ENCODE measurements around the gene ERN1. TPM values are rescaled to one million over a fixed set of nuclear protein-coding genes. Genes with fewer than 3 reads are reported as not detected.
"Not testable (repeated sequence)": the region's sequence is repeated elsewhere in the genome, so short reads cannot be mapped to it uniquely, and the experiment has no call there.

ERN1 gene
- total RNA-seq (2014; rRNA removed) (13.5 and 17.9 TPM in 2 replicates), Bru-seq, nascent RNA (percentile 92 among the genes with signal in this experiment), BruChase-seq, experiment 1, labeled RNA remaining after a 6-hour chase (percentile 85 among the genes with signal in this experiment), BruChase-seq, experiment 2, labeled RNA remaining after a 2-hour chase (percentile 88 among the genes with signal in this experiment)
- long read RNA-seq, full-length matches to known transcripts, result 9 of 31 reads
- long read RNA-seq, partial matches to known transcripts, result 9 of 31 reads
- long read RNA-seq, other reads (novel, unspliced or antisense), result 13 of 31 reads

DNA sequence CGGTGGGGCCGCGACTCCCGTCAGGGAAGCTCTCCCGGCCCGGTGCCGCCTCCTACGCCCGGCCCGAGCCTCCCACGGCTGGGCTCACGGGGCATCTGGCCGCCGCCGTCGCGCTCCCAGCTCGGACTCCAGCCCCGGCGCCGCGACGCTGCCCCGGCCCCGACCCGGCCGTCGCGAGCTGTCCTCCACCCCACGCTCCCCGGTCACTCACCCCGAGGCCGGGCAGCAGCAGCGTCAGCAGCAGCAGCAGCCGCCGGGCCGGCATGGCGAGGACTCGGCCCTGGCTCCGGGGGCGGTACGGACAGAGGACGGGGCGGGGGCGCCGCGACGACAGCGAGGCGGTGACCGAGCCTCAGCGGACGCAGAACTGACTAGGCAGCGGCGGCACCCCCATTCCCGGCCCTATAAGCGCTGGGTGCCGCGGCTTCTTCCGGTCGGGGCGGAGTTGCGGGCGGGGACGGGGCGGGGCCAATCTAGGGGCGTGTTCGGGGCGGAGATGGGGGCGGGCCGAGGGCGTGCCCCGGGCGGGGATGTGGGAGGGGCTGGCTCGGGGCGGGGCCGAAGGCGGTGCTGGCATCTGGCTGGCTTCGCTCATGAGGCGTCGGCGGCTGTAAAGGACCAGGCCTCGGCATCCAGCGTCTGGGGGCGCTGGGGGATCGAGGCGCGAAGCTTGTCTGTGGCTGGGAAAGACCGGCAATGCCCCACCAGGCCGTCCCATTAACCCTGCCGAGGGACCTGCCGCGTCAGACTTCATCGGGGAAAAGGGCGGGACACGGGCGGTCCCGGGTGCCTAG lies at the start of gene ERN1:
Gene ERN1, minus strand, starts transcription at position 380 of the 794 bp plus-strand sequence. Its CDS starts 115 bp downstream, at position 265.
- CTCF ChIA-PET, result interaction anchor here (1.0 to 1.4 kb wide), 2 partner anchors 66 kb away, joined by 3 to 5 read pairs; no protein-coding TSS in a partner anchor
- no TSS peak for BruUV-seq (replicated peaks)
- Histone ChIP-seq H3K27me3 (ENCODE audit: low read length) (no peaks in the 10 kb centered on the region), H4K20me1 (ENCODE audit: low read length) (peaks cover 31% of the 10 kb centered on the region), H3K27ac (ENCODE audit: low read length) (peak within 1 kb of the TSS; percentile 47), H3K4me2 (ENCODE audit: low read length) (peak within 1 kb of the TSS; percentile 87), H3K36me3 (ENCODE audit: low read depth, low read length) (no peaks in the 10 kb centered on the region), H3K9ac (ENCODE audit: low read length) (peak within 1 kb of the TSS; percentile 88), H3K4me1 (ENCODE audit: insufficient read depth, low read length) (peaks cover 24% of the 10 kb centered on the region), H3K9me2 (replicated peaks; ENCODE audit: low read length) (no peaks in the 10 kb centered on the region), H3F3A (ENCODE audit: low read length, unreplicated experiment) (no peaks in the 10 kb centered on the region), H3K4me3 (ENCODE audit: low read length) (peak within 1 kb of the TSS; percentile 92), H3K79me2 (ENCODE audit: low read length) (peaks cover 45% of the 10 kb centered on the region), H3K9me3 (ENCODE audit: low read length) (no peaks in the 10 kb centered on the region), H2AFZ (ENCODE audit: low read length) (peak within 1 kb of the TSS; percentile 78)
- peak; percentile 88 for ATAC-seq
- peak; percentile 91 for DNase-seq
- POLR2A ChIA-PET (ENCODE audit: unreplicated experiment), result interaction anchor here (0.6 to 1.1 kb wide), 6 partner anchors 9 to 1490 kb away, joined by 3 to 19 read pairs (median 4); no protein-coding TSS in a partner anchor
- intact Hi-C loops (cut with micrococcal nuclease), result loop anchor here (1.0 kb wide), 1 partner anchor 48 kb away; no protein-coding TSS in a partner anchor
- TF ChIP-seq EZH2phosphoT487 (IDR thresholded peaks at IDR 0.05; ENCODE audit: borderline replicate concordance, low read length) (no peak), EZH2 (IDR thresholded peaks at IDR 0.05; ENCODE audit: low read length, unreplicated experiment) (no peak)
- TF ChIP-seq, protein P1, sequence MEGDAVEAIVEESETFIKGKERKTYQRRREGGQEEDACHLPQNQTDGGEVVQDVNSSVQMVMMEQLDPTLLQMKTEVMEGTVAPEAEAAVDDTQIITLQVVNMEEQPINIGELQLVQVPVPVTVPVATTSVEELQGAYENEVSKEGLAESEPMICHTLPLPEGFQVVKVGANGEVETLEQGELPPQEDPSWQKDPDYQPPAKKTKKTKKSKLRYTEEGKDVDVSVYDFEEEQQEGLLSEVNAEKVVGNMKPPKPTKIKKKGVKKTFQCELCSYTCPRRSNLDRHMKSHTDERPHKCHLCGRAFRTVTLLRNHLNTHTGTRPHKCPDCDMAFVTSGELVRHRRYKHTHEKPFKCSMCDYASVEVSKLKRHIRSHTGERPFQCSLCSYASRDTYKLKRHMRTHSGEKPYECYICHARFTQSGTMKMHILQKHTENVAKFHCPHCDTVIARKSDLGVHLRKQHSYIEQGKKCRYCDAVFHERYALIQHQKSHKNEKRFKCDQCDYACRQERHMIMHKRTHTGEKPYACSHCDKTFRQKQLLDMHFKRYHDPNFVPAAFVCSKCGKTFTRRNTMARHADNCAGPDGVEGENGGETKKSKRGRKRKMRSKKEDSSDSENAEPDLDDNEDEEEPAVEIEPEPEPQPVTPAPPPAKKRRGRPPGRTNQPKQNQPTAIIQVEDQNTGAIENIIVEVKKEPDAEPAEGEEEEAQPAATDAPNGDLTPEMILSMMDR (conservative IDR thresholded peaks at IDR 0.05; ENCODE audit: low read depth, low read length), result no peak

DNA sequence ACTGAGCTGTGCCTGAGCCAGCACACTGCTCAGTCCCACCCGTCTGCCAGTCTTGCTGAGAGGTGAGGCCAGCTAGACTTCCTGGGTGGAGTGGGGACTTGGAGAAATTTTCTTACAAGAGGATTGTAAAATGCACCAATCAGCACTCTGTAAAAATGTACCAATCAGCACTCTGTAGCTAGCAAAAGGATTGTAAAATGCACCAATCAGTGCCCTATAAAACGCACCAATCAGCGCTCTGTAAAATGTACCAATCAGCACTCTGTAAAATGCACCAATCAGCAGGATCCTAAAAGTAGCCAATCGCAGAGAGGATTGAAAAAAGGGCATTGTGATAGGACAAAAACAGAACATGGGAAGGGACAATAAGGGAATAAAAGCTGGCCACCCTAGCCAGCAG lies 49.1 kb upstream of the ERN1 start:
- H3K27me3 ChIP-seq (ENCODE audit: low read length); intact Hi-C loops (cut with micrococcal nuclease); H3F3A ChIP-seq (ENCODE audit: low read length, unreplicated experiment); ATAC-seq; CTCF ChIA-PET; H2AFZ ChIP-seq (ENCODE audit: low read length); DNase-seq; H3K36me3 ChIP-seq (ENCODE audit: low read depth, low read length); H3K9ac ChIP-seq (ENCODE audit: low read length); H3K4me1 ChIP-seq (ENCODE audit: insufficient read depth, low read length); H3K27ac ChIP-seq (ENCODE audit: low read length); H4K20me1 ChIP-seq (ENCODE audit: low read length); H3K9me3 ChIP-seq (ENCODE audit: low read length); H3K4me2 ChIP-seq (ENCODE audit: low read length); H3K4me3 ChIP-seq (ENCODE audit: low read length); H3K79me2 ChIP-seq (ENCODE audit: low read length); H3K9me2 ChIP-seq (replicated peaks; ENCODE audit: low read length); BruUV-seq (replicated peaks): not testable (repeated sequence)
- POLR2A ChIA-PET (ENCODE audit: unreplicated experiment), result interaction anchor here (0.5 kb wide), 1 partner anchor 39 kb away, joined by 6 read pairs; no protein-coding TSS in a partner anchor

DNA sequence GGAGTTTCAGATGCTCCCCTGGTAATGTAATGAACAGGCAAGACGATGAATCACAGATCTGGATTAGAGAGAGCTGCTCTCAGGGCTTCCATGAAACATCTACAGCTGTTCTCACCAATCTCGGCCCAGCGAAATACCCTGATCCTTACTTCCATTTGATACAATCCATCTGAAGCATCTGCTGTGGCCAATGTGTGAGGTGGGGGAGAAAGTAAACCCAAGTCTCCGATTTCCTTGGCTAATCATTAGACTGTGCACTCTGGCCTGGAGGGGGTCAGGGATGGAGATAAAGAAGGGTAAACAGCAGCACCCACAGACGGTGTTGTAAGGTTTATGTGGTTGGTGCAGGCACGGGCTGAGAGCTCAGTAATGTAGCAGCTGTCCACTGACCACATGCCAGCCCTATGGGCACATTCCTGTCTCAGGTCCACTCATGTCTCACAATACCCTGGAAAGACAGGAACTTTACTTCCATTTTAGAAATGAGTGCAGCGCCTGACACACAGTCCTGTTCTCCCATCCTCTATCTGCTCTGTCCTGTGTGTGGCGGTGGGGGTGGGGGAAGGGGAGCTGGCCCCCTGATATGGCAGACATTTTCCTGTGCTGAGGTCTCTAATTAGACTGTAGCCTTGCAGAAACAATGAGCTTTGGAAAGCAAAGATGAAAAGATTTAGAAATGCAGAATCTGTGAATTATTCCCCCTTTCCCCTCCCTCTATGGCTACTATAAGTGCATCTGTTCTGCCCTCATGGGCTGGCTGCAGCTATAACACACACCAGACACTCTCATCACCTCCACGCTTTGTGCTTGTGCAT lies 48.3 kb upstream of the ERN1 start:
- no peak overlapping the region for H3K4me2 ChIP-seq (ENCODE audit: low read length)
- H3K36me3 ChIP-seq (ENCODE audit: low read depth, low read length), result peaks cover 9% of the 10 kb centered on the region
- H3K9ac ChIP-seq (ENCODE audit: low read length), result no peak overlapping the region
- no peak for DNase-seq
- CTCF ChIA-PET, result interaction anchor here (0.6 kb wide), 1 partner anchor 158 kb away, joined by 7 read pairs; the partner anchor contains the start of gene ICAM2
- no peaks in the 10 kb centered on the region for H3K9me3 ChIP-seq (ENCODE audit: low read length)
- H3K79me2 ChIP-seq (ENCODE audit: low read length), result no peaks in the 10 kb centered on the region
- H3F3A ChIP-seq (ENCODE audit: low read length, unreplicated experiment), result no peaks in the 10 kb centered on the region
- H3K4me1 ChIP-seq (ENCODE audit: insufficient read depth, low read length), result no peaks in the 10 kb centered on the region
- H2AFZ ChIP-seq (ENCODE audit: low read length), result no peak overlapping the region
- intact Hi-C loops (cut with micrococcal nuclease), result no loop called here
- no peaks in the 10 kb centered on the region for H3K27me3 ChIP-seq (ENCODE audit: low read length)
- POLR2A ChIA-PET (ENCODE audit: unreplicated experiment), result interaction anchor here (0.5 kb wide), 1 partner anchor 40 kb away, joined by 6 read pairs; no protein-coding TSS in a partner anchor
- no TSS peak for BruUV-seq (replicated peaks)
- H3K4me3 ChIP-seq (ENCODE audit: low read length), result no peak overlapping the region
- no peaks in the 10 kb centered on the region for H3K9me2 ChIP-seq (replicated peaks; ENCODE audit: low read length)
- H3K27ac ChIP-seq (ENCODE audit: low read length), result no peak overlapping the region
- TF ChIP-seq EZH2phosphoT487 (IDR thresholded peaks at IDR 0.05; ENCODE audit: borderline replicate concordance, low read length) (no peak), EZH2 (IDR thresholded peaks at IDR 0.05; ENCODE audit: low read length, unreplicated experiment) (no peak)
- TF ChIP-seq, protein P1 (conservative IDR thresholded peaks at IDR 0.05; ENCODE audit: low read depth, low read length), result no peak
- ATAC-seq, result no peak
- H4K20me1 ChIP-seq (ENCODE audit: low read length), result no peaks in the 10 kb centered on the region

All from PC-3 (cell line).